ENCODE measurements around the gene PHF2.

PHF2 gene

GRCh38 chr9:93624431-93624834, 48.0 kb downstream of the PHF2 start:
- Histone ChIP-seq H3K4me3 (IDR thresholded peaks at IDR 0.05; ENCODE audit: insufficient read depth, low read depth, low read length) (no peak overlapping the region), H3K4me2 (no peak overlapping the region), H3K27ac (no peak overlapping the region), H3K36me3 (ENCODE audit: insufficient read depth) (no peaks in the 10 kb centered on the region), H4K20me1 (ENCODE audit: insufficient read depth) (no peaks in the 10 kb centered on the region), H3K9ac (no peak overlapping the region), H3K4me1 (ENCODE audit: low read depth, poor library complexity, severe bottlenecking) (no peaks in the 10 kb centered on the region), H3K27me3 (ENCODE audit: insufficient read depth, low read depth) (no peaks in the 10 kb centered on the region), H3K79me2 (ENCODE audit: insufficient read depth, low read depth) (no peaks in the 10 kb centered on the region), H2AFZ (ENCODE audit: low read depth) (no peak overlapping the region)
- TF ChIP-seq CTCF (conservative IDR thresholded peaks at IDR 0.05; ENCODE audit: low read depth, low read length), result no peak

GRCh38 chr9:93624977-93625376, 48.6 kb downstream of the PHF2 start:
- H3K79me2 ChIP-seq (ENCODE audit: insufficient read depth, low read depth), result no peaks in the 10 kb centered on the region

GRCh38 chr9:93629920-93630319, 53.5 kb downstream of the PHF2 start:
- Histone ChIP-seq H3K4me1 (ENCODE audit: low read depth, poor library complexity, severe bottlenecking) (no peaks in the 10 kb centered on the region), H3K27ac (no peak overlapping the region), H3K9ac (no peak overlapping the region), H3K79me2 (ENCODE audit: insufficient read depth, low read depth) (no peaks in the 10 kb centered on the region), H3K27me3 (ENCODE audit: insufficient read depth, low read depth) (no peaks in the 10 kb centered on the region), H3K36me3 (ENCODE audit: insufficient read depth) (no peaks in the 10 kb centered on the region), H3K4me3 (IDR thresholded peaks at IDR 0.05; ENCODE audit: insufficient read depth, low read depth, low read length) (no peak overlapping the region), H4K20me1 (ENCODE audit: insufficient read depth) (no peaks in the 10 kb centered on the region), H3K4me2 (no peak overlapping the region), H2AFZ (ENCODE audit: low read depth) (no peak overlapping the region)
- TF ChIP-seq CTCF (conservative IDR thresholded peaks at IDR 0.05; ENCODE audit: low read depth, low read length), result no peak

More at GRCh38 chr9:93624977-93625376, 48.6 kb downstream of the PHF2 start:
- H3K4me3 ChIP-seq (IDR thresholded peaks at IDR 0.05; ENCODE audit: insufficient read depth, low read depth, low read length), result no peak overlapping the region
- no peak overlapping the region for H3K4me2 ChIP-seq
- H3K36me3 ChIP-seq (ENCODE audit: insufficient read depth), result no peaks in the 10 kb centered on the region
- no peaks in the 10 kb centered on the region for H3K27me3 ChIP-seq (ENCODE audit: insufficient read depth, low read depth)
- no peaks in the 10 kb centered on the region for H4K20me1 ChIP-seq (ENCODE audit: insufficient read depth)
- no peak overlapping the region for H3K27ac ChIP-seq
- H3K9ac ChIP-seq, result no peak overlapping the region
- H3K4me1 ChIP-seq (ENCODE audit: low read depth, poor library complexity, severe bottlenecking), result no peaks in the 10 kb centered on the region
- no peak for TF ChIP-seq CTCF (conservative IDR thresholded peaks at IDR 0.05; ENCODE audit: low read depth, low read length)
- H2AFZ ChIP-seq (ENCODE audit: low read depth), result no peak overlapping the region

- H3K4me3 ChIP-seq (IDR thresholded peaks at IDR 0.05; ENCODE audit: insufficient read depth, low read depth, low read length), result no peak overlapping the region
- no peak overlapping the region for H3K27ac ChIP-seq
- H3K36me3 ChIP-seq (ENCODE audit: insufficient read depth), result no peaks in the 10 kb centered on the region
- H2AFZ ChIP-seq (ENCODE audit: low read depth), result no peak overlapping the region
- H3K79me2 ChIP-seq (ENCODE audit: insufficient read depth, low read depth), result no peaks in the 10 kb centered on the region
- H3K4me1 ChIP-seq (ENCODE audit: low read depth, poor library complexity, severe bottlenecking), result no peaks in the 10 kb centered on the region
- H4K20me1 ChIP-seq (ENCODE audit: insufficient read depth), result no peaks in the 10 kb centered on the region
- no peak overlapping the region for H3K9ac ChIP-seq
- H3K27me3 ChIP-seq (ENCODE audit: insufficient read depth, low read depth), result no peaks in the 10 kb centered on the region
- TF ChIP-seq CTCF (conservative IDR thresholded peaks at IDR 0.05; ENCODE audit: low read depth, low read length), result no peak
- no peak overlapping the region for H3K4me2 ChIP-seq
Measured at GRCh38 chr9:93630806-93631411, 54.5 kb downstream of the PHF2 start.
